ENCODE measurements around the gene HS6ST1.

GRCh38 chr2:128360711-128361110, 42.0 kb upstream of the HS6ST1 start:
- TF ChIP-seq CTCF (optimal IDR thresholded peaks at IDR 0.05 in 1 of 3, IDR thresholded peaks at IDR 0.05 in 1 of 3, conservative IDR thresholded peaks at IDR 0.05 in 1 of 3; ENCODE audit: extremely low read depth in 1 of 3, insufficient read depth in 2 of 3, low read length in 3 of 3) = no peak
- no peak for TF ChIP-seq EZH2 (IDR thresholded peaks at IDR 0.05; ENCODE audit: low read length)
